Measurements from ENCODE around the gene TMEM239.
"Not testable (repeated sequence)": the region's sequence is repeated elsewhere in the genome, so short reads cannot be mapped to it uniquely, and the experiment has no call there.

The TMEM239 gene

DNA sequence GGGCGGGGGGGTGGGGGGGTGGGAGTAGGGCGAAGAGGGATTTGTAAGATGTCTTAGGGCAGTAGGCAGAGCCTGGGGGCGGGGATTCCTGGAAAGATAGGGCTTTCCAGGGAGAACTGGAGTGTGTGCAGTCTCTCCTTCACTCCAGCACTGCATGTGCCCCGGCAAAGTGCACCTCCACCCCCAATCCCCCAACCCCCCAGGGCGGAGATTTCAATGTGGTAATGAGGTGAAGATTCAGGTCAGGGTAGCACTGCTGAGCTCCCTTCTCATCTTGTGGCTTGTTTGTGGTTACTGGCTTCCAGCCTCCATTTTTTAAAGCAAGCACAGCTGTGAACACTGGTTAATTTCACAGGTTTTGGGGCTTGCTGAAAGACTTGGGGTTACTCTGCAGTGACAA lies 5.9 kb downstream of the TMEM239 start:
- TF ChIP-seq, protein P1, sequence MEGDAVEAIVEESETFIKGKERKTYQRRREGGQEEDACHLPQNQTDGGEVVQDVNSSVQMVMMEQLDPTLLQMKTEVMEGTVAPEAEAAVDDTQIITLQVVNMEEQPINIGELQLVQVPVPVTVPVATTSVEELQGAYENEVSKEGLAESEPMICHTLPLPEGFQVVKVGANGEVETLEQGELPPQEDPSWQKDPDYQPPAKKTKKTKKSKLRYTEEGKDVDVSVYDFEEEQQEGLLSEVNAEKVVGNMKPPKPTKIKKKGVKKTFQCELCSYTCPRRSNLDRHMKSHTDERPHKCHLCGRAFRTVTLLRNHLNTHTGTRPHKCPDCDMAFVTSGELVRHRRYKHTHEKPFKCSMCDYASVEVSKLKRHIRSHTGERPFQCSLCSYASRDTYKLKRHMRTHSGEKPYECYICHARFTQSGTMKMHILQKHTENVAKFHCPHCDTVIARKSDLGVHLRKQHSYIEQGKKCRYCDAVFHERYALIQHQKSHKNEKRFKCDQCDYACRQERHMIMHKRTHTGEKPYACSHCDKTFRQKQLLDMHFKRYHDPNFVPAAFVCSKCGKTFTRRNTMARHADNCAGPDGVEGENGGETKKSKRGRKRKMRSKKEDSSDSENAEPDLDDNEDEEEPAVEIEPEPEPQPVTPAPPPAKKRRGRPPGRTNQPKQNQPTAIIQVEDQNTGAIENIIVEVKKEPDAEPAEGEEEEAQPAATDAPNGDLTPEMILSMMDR (IDR thresholded peaks at IDR 0.05; ENCODE audit: borderline replicate concordance, insufficient read depth, low read depth, low read length), result no peak
- no peak overlapping the region for H3K4me3 ChIP-seq (ENCODE audit: low read depth, low read length)

DNA sequence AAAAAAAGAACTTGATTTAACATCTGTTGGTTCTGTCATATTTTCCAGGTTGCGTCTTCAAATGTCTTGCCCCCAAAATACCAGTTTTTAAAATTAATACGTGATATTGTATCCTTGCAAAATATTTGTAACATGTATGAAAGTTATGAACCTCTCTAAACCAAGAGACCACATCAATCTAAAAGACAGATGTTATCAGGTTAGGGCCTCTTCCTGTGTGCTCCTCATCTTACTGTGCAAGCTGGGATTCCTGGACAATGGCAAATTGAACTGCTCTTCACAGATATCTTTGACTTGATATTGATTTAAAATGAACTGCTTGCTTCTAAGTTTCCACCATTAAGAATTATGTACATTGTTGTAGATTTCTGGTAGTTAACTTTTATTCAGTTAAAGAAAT lies 9.6 kb downstream of the TMEM239 start:
- no peak overlapping the region for H3K4me3 ChIP-seq (ENCODE audit: low read depth, low read length)
- TF ChIP-seq, protein P1 (IDR thresholded peaks at IDR 0.05; ENCODE audit: borderline replicate concordance, insufficient read depth, low read depth, low read length), result no peak

DNA sequence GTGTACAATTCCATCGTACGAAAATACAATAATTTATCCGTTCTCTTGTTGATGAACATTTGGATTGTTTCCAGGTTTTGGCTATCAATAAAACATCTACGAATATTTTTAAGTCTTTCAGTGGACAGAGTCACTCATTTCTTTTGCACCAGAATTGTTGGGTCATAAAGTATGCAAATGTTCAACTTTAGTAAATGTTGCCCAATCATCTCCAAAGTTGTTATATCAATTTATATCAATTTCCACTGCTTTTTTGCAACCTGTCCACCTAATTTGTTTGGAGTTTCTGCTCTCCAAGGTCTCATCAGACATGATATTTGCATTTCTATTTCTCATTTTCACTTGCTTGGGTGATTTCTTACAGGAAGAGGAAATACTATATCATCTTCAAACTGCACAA lies 10.5 kb downstream of the TMEM239 start:
- TF ChIP-seq, protein P1 (IDR thresholded peaks at IDR 0.05; ENCODE audit: borderline replicate concordance, insufficient read depth, low read depth, low read length), result no peak

DNA sequence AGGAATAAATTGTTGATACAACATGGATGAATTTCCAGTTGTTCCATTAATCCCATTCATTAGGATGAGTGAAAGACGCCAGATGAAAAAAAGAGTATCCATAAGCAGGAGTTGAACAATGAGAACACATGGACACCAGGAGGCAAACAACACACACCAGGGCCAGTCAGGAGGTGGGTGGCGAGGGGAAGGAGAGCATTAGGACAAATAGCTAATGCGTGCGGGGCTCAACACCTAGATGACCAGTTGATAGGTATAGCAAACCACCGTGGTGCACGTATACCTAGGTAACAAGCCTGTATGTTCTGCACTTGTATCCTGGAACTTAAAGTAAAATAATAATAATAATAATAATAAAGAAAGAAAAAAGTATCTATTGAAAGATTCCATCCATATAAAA lies 13.2 kb downstream of the TMEM239 start:
- TF ChIP-seq, protein P1 (IDR thresholded peaks at IDR 0.05; ENCODE audit: borderline replicate concordance, insufficient read depth, low read depth, low read length), result no peak
- no peak overlapping the region for H3K4me3 ChIP-seq (ENCODE audit: low read depth, low read length)

More for the DNA sequence above, 10.5 kb downstream of the TMEM239 start:
- H3K4me3 ChIP-seq (ENCODE audit: low read depth, low read length), result no peak overlapping the region

DNA sequence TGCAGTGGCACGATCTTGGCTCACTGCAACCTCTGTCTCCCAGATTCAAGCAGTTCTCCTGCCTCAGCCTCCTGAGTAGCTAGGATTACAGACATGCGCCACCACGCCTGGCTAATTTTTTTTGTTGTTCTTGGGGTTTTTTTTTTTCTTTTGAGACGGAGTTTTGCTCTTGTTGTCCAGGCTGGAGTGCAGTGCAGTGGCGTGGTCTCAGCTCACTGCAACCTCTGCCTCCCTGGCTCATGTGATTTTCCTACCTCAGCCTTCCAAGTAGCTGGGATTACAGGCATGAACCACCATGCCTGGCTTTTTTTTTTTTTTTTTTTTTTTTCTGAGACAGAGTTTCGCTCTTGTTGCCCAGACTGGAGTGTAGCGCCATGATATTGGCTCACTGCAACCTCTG lies 15.0 kb downstream of the TMEM239 start:
- H3K4me3 ChIP-seq (ENCODE audit: low read depth, low read length), result not testable (repeated sequence)

DNA sequence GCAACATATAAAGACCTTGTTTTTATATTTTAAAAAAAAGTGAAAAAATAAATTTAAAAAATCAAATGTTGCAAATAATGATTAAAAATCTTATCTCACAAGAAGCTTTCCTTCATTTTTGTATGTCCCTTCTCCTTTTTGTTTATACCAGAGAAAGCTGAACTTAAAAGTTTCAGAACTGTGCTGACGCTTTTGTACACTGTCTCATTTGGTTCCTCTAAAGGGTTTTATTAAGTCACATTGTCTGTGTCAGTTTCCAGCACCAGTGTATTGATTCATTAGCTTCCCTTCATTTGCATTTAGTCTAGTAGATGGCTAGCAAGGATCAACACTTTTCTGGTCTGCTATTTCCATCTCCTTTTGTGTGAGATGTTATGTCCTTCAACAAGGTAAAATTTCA lies 17.6 kb downstream of the TMEM239 start:
- TF ChIP-seq, protein P1 (IDR thresholded peaks at IDR 0.05; ENCODE audit: borderline replicate concordance, insufficient read depth, low read depth, low read length), result no peak
- no peak overlapping the region for H3K4me3 ChIP-seq (ENCODE audit: low read depth, low read length)

DNA sequence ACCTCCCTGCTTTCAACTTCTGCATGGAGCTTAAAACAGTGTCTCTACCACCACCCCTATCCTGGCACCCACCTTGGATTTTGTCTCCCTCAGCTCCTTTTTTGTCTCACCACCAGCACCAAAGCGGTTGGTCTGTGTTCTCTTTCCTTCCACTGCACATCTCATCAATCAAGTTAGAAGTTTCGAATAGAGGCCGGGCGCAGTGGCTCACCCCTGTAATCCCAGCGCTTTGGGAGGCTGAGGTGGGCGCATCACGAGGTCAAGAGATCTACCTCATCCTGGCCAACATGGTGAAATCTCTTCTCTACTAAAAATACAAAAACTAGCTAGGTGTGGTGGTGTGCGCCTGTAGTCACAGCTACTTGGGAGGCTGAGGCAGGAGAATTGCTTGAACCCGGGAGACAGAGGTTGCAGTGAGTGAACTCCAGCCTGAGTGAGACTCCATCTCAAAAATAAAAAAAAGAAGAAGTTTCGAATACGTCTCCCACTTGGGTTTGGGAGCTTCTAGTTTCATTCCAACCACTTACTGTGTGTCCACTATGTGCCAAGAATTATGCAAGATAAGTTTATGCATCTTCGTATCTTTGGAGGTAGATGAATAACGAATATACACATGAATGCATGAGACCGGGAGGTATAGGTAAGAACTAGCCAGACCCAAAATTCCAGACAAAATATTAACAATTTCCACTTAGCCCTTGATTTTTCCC lies 18.4 kb downstream of the TMEM239 start:
- H3K4me3 ChIP-seq (ENCODE audit: low read depth, low read length), result no peak overlapping the region
- TF ChIP-seq, protein P1 (IDR thresholded peaks at IDR 0.05; ENCODE audit: borderline replicate concordance, insufficient read depth, low read depth, low read length), result no peak
